Inferior parietal cortex (tissue), 1 donor: ENCODE results near the gene SYNE2.

Experiments used
- DNase-seq: peaks from one replicate; pipeline ENCODE4 v3.0.0-alpha.2; 2016; ENCODE audit errors: extremely low spot score

SYNE2 gene

DNA sequence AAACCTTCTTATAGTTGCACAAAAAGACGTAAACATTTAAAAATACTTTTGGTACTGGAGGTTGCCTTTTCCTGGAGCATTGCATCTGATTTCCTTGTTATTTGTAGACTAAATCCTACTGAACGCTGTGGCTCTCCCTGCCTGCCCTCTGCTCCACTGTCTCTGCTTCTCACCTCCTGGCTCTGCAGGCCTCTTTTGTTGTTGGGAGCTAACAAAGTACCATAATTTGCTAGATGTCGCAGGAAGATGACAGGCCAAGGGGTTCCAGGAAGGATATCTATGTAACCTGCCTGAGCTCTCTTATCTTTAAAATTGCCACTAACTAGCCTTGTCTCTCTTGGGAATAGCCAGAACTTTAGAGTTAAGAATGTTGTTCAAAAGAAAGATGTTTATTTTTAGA is 21.4 kb downstream of the SYNE2 start:
- DNase-seq = no peak

DNA sequence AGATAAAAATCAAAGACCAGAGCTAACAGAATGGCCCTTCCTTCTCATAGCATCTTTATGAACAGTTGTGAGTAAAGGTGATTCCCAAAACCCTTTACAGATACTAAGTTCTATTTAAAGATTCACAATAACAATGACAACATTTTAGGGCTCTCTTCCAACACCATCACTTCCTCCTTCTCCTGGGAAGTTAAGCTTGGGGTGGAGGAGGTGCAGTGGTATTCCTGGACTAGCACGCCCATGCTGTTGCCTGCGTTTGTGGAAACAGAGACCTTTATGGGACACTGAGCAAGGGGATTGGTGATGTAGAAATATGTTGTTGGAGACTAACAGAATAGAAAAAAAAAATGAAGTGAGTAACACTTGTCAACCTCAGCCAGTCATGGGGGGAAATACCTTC is 22.5 kb downstream of the SYNE2 start:
- no peak for DNase-seq

DNA sequence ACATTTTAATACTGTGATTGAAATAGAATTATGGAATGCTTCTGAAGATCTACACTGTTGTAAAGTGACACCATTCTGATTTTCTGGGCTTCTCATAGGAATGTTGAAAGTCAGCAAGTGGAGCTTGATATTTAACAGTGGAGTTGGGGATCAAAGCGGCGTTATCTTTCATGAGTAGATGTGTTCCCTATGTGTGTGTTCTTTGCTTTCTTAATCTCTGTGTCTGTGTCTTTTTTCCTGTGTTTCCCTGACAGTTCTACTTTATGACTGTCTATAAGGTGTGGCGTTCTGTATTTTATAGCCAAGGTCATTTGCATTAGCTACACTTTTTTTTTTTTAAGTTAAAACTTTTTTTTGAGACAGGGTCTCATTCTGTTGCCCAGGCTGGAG is 24.7 kb downstream of the SYNE2 start:
- no peak for DNase-seq

DNA sequence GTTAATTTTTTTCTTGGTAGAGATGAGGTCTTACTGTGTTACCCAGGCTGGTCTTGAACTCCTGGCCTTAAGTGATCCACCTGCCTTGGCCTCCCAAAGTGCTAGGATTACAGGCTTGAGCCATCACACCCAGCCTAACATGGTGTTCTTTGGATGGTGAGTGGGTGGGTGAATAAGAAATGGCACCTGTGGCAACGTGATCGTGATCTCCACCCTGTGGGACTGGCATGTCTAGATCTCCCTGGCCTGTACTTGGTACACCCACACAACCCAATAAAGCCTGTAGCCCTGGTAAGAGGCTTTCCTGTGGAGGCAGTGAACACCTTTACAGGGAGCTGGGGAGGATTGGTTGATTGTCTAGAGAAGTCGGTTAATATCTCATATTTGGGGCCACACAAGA is 25.2 kb downstream of the SYNE2 start:
- no peak for DNase-seq

DNA sequence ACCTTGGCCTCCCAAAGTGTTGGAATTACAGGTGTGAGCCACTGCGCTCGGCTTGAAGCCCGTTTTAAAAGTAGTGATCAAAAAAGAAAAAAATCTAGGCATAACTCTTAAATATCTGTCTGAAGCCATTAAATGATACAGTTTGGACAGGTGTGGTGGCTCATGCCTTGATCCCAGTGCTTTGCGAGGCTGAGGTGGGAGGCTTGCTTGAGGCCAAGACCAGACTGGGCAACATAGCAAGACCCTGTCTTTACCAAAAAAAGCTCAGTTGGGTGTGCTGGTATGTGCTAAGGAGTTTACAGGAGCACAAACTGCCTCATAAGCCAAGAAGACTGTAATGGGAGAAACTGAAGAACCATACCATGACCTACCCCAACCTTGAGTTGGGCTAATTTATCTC is 26.0 kb downstream of the SYNE2 start:
- no peak for DNase-seq

DNA sequence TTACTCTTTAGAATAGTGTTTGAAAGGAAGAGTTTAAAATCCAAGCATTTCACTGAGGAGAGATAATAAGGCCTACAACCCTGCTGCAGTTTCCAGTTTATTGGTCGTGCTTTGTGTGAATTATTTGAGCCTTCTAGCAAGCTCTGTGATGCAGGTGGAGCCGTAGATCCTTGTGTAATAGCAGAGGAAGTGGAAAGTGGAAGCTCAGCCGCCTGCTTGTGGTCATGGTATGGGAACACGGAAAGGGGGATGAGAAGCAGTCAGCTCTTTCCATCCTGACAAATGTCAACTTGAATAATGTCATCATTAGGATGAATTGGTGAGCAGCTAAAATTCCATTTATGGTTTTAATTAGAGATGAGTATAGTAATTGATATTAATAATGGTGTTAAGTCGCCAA is 29.1 kb downstream of the SYNE2 start:
- DNase-seq = no peak

DNA sequence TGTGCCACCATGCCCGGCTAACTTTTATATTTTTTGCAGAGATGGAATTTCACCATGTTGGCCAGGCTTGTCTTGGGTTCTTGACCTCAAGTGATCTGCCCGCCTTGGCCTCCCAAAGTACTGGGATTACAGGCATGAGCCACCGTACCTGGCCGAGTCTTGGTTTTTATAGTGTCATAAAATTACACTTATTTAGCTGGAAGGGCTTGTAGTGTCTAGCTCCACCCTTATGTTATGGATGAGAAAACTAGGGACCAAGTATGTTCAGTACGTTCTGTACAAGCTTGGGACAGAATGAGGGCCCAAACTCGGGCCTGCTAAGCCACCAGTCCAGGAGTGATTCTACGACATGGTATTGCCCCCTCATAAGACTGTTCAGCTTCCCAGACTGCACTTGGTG is 35.1 kb downstream of the SYNE2 start:
- DNase-seq = no peak

DNA sequence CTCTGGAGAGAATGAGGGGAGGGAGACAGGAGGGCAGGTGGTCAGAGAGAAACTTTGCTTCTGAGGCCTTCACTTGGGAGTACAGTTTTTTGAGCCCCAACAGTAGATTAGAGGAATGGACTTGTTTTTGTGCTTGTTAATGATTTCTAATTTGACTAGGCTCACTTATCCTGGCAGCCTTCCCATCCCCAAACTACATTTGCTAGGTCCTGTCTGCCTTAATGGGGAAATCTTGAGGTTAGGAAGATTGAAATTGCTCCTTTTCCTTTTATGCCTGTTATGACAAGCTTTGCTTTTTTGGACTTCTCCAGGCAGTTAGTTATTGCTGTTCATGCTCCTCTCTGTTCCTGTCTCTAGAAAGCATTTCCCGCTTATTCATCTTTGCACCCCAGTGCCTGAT is 37.7 kb downstream of the SYNE2 start:
- no peak for DNase-seq

DNA sequence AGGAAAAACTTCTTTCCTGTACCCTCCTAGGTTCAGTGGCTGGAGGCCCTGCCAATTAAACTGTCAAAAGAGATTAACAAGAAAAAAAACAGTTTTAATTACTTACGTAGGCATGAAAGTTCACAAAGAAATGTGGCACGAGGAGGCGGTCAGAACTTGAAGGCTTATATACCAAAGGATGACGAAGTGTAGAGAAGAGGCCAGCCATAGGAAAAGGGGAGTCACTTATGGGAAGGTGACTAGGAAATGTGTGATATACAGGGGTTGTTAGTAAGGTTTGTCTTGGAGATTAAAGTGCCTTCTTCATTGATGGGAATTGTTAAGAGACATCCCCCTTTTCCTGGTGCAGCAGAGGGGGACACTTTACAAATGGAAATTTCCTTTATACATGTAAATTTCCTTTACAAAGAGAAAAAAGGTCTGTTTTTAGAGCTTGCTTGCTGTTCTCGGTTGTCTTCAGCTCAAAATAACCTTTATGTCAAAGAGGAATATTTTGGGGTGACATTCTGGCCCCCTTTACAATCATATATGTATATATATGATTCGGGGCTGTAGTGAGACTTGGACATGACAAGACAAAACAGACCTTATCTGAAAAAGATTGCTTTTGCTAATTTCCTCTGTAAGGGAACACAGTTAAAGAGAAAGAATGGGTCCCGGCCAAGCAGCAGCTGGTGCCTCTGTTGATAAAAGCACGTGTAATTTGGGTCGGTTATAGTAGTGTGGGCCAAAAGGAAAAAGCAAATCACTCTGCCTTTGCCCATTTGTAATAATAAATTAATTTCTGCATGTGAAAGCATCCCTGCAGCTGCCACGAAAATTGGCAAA is 38.6 kb downstream of the SYNE2 start:
- DNase-seq = no peak

DNA sequence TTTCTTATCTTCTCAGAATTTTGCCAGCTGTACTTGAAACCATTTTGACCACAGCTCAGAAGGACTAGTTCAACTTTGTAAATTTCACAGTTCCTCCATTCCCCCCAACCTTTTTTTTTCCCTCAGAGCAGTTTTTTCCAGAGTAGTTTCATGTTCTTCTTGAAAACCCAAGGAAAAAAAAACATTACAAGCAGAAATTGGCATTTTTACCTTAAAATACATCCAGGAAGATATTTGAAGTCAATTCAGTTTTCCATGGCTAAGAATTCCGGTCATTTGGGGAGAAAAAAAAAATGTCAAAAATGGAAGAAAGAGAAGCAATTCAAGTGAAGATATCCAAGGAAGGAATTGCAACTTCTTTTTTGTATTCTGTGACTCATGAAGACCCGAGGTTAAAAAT is 39.5 kb downstream of the SYNE2 start:
- no peak for DNase-seq

DNA sequence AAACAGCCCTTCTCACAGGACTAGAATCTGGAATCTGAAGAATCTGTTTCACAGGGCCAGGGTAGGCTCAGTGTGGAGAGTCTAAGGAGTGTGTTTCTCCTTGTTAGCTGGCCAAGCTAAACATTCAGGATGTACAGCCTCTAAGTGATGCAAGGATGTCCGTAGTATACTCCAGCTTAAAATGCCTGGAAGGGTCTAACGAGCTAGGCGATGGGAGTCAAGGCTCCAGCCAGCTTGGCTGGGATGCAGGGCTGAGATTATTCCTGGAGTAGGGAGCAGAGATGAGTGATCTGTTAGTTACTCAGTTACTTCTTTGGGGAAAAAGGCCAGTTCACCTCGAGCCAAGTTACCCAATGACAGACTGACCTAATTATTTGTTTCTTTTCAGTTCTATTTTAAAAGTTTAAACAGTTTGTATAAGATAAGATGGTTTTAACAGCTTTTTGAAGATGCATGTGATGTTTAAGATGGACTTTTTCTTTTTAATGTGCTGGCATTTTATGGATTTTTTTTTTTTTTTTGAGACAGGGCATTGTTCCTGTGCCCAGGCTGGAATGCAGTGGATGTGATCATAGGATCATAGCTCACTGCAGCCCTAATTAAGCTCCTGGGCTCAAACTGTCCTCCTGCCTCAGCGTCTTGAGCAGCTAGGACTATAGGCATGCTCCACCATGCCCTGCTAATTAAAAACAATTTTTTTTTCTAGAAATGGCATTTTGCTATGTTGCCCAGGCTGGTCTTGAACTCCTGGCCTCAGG is 41.1 kb downstream of the SYNE2 start:
- no peak for DNase-seq

DNA sequence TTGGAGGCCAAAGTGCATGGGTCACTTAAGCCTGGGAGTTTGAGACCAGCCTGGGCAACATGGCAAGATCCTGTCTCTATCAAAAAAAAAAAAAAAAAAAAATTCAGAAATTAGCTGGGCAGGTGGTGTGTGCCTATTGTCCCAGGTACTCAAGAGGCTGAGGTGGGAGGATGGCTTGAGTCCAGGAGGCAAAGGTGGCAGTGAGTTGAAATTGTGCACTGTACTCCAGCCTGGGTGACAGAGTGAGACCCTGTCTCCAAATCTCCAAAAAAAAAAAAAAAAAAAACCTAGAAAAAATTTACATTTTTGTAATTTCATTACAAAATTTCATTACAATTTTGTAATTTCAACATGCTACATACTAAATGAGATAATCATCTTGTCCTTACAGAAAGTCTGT is 42.7 kb downstream of the SYNE2 start:
- DNase-seq = no peak

DNA sequence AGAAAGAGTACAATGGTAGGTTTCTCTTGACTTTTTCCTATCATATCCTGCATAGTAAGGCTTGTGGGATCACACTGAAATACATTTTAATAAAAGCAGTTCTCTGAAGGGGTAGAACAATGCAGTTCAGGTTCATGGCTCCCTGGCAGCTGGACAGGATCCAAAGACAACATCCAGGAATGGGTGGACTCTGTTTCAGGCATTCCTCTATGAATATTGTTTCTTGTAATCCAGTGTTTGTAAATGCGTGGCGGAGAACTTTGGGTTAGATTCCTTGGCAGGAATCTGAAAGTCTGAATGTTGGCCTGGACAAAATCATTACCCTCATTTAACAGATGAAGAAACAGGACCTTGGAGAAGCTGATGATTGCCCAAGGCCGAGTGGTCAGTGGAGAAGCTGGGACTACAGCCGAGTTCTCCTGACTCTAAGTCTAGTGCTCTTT is 43.5 kb downstream of the SYNE2 start:
- no peak for DNase-seq

DNA sequence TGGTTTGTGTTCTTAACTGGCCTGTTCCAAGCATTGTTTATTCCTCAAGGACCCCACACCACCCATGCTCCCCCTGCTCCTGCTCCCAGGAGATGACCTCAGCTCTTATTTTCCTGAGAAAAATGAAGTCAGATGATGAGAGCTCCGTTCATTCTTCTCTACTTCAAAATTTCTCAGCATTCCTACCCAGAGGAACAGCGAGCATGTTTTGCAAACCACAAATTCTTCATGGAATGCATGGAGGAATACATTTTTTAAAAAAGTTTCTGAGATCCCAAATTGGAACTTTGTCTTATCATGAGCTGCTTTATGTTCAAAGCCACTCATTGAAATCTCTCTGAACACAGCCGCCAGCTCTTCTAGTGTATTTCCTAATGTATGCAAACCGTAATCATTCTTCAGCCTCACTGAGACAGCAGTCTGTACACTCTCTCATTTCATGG is 44.9 kb downstream of the SYNE2 start:
- no peak for DNase-seq

DNA sequence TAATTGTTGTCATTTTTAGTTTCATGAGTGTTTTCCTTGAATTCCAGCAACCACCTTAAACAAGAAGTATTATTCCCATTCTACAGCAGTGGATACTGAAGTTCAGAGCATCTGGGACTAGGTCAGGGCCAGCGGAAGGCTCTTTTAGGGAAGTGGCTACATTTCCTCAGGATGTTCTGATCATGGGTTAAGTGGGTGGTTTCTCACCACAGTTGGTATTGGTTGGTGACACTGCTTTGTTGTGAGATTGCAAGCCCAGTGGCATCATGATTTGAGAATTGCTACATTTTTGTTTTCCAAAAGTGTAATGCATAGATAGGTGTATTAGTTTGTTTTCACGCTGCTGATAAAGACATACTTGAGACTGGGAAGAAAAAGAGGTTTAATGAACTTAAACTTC is 47.1 kb downstream of the SYNE2 start:
- no peak for DNase-seq

DNA sequence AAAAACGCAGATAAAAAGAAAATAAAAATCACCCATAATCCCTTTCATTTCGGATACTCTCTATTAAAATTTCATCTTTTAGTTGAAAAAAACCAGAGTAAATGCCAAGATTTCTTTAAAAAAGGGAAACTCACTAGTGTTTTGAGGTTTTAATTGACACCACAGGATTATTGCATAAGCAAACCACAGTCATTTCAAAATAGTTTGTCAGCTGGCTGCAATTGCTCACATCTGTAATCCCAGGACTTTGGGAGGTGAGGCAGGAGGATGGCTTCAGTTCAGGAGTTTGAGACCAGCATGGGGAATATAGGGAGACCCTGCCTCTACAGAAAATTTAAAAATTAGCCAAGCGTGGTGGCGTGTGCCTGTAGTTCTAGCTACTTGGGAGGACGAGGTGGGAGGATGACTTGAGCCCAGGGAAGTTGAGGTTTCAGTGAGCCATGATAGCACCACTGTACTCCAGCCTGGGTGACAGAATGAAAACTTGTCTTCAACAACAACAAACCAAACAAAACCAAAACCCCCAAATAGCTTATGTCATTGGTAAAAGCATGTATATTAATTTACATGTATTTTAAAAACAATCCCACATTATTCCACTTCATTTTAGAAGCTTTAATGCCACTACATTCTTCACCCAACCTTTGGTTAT is 48.8 kb downstream of the SYNE2 start:
- DNase-seq = no peak

DNA sequence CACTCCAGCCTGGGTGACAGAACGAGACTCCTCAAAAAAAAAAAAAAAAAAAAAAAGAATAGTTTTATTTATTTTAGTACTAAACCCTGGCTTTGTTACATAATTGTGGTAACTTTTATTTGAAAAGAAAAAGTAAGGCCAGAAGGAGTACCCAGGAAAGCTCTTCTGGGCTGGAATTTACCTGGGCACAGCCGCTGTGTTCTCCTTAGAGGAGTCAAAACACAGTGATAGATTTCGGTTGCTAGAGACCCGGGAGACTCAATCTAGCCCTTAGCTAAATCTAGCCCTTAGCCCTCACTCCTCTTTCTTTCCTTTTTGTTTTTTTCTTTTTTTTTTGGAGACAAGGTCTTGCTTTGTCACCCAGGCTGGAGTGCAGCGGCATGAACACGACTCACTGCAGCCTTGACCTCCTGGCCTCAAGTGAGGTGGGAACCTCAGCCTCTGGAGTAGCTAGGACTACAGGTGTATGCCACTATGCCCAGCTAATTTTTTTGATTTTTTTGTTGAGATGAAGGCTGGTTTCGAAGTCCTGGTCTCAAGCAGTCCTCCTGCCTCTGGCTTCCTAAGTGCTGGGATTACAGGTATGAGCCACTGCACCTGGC is 49.7 kb downstream of the SYNE2 start:
- DNase-seq = no peak

DNA sequence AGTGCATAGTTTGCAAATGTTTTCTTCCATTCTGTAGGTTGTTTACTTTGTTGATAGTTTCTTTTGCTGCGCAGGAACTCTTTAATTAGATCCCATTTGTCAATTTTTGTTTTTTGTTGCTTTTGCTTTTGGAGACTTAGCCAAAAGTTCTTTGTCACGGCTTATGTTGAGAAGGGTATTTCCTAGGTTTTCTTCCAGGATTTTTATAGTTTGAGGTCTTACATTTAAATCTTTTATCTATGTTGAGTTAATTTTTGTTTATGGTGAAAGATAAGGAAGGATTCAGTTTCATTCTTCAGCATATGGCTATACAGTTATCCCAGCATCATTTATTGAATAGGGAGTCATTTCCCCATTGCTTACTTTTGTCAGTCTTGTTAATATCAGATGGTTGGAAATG is 51.9 kb downstream of the SYNE2 start:
- DNase-seq = no peak

DNA sequence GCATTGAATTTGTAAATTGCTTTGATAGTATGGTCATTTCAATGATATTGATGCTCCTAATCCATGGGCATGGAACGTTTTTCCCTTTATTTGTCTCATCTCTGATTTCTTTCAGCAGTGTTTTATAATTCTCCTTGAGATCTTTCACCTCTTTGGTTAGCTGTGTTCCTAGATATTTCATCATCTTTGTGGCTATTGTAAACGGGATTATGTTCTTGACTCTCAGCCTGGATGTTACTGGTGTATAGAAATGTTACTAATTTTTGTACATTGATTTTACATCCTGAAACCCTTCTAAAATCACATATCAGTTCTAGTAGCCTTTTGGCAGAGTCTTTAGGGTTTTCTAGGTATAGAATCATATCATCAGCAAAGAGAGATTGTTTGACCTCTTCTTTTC is 52.6 kb downstream of the SYNE2 start:
- DNase-seq = no peak

DNA sequence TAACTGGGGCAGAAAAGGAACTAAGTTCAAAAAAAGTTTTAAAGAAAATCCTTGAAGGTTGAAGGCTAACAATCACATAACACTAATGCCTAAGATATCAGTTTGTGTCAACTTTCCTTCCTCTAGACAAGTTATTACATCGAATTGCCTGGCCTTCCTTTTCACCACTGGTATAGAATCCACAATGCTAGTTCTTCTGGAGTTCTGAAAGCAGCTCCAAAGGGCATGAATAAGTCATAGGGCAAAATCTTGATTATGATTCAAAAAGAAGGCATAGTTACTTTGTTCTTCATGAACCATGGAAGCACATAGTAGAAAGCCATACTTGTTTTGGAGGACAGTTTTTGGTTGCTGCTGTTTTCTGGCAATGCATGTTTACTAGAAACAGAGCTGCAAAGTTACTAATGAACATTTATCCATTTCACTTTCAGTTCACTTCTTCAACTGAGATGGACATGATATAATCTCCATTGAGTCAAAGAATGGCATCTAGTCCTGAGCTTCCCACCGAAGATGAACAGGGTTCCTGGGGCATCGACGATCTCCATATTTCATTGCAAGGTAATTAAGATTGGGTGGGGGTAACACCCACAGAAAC is 56.0 kb downstream of the SYNE2 start:
- DNase-seq = no peak

DNA sequence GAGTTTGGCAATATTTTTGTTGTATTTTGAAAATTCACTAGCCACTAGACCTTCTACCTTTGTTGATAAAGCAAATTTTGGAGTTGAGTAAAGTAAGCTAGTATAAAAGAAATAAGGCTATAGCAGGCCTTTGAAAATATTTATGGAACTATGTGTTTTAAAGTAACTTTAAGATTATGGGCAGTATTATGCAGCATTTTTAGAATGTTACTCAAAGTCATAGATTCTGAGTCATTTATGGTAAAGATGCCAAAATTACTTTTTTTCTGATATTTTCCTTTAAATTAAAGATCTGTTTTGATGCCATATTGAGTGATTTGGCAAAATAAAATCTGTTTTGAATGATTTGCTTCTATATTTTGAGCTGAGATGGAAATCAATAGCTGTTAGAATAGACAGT is 57.2 kb downstream of the SYNE2 start:
- DNase-seq = no peak
